SK-N-MC (cell line): Measurements from ENCODE around the gene CRB1.
A peak's percentile ranks its signal among the peaks of the same experiment; 100 is the strongest.

Experiments
- DNase-seq: peaks from one replicate; pipeline ENCODE4 v3.0.0-alpha.2; 2011; ENCODE audit warnings: low read depth, low spot score
- H3K27ac ChIP-seq: fragments of 200-600 bp; sonication (generic); 2 replicates; pipeline ENCODE4 v1.5.1; 2016; ENCODE audit warnings: mixed run types
- H3K36me3 ChIP-seq: fragments of 200-600 bp; sonication (generic); 2 replicates; pipeline ENCODE4 v1.6.1; 2017; ENCODE audit warnings: antibody characterized with exemption, low read length, mixed read lengths; ENCODE audit not compliant: insufficient read depth
- H3K4me3 ChIP-seq: fragments of 200-600 bp; sonication (generic); 2 replicates; pipeline ENCODE4 v1.5.1; 2016
- H3K9ac ChIP-seq: fragments of 200-600 bp; sonication (generic); 2 replicates; pipeline ENCODE4 v1.8.0; 2017; ENCODE audit warnings: mixed run types, mixed read lengths; ENCODE audit not compliant: insufficient read length
- H3K9me3 ChIP-seq: fragments of 200-600 bp; sonication (generic); 2 replicates; pipeline ENCODE4 v1.6.1; 2017; ENCODE audit warnings: low read depth, mild to moderate bottlenecking, antibody characterized with exemption, low read length, moderate library complexity, mixed read lengths
- EZH2 ChIP-seq: fragments of 200-600 bp; sonication (generic); IDR thresholded peaks from one replicate; pipeline ENCODE4 v1.6.1; 2017; ENCODE audit warnings: antibody characterized with exemption
- FOXP2 ChIP-seq: optimal IDR thresholded peaks from 2 replicates; pipeline ENCODE3; 2011; ENCODE audit warnings: mild to moderate bottlenecking, moderate library complexity; ENCODE audit not compliant: insufficient read depth; ENCODE audit errors: extremely low read length, control extremely low read depth
- POLR2AphosphoS5 ChIP-seq: IDR thresholded peaks from 2 replicates; pipeline ENCODE4 v1.6.1; 2012; ENCODE audit warnings: mild to moderate bottlenecking, low read depth, low read length, borderline replicate concordance

Gene CRB1

GRCh38 chr1:197343663-197344273, 75.7 kb downstream of the CRB1 start:
- Histone ChIP-seq H3K9me3 (no peaks in the 10 kb centered on the region), H3K27ac (no peak overlapping the region), H3K9ac (no peak overlapping the region), H3K36me3 (no peaks in the 10 kb centered on the region), H3K4me3 (no peak overlapping the region)
- no peak for DNase-seq
- no peak for TF ChIP-seq FOXP2
- no peak for TF ChIP-seq POLR2AphosphoS5
- no peak for TF ChIP-seq EZH2

- no peak for DNase-seq
- TF ChIP-seq POLR2AphosphoS5: no peak
- no peak for TF ChIP-seq FOXP2
- no peak for TF ChIP-seq EZH2
- H3K27ac ChIP-seq: no peak overlapping the region
- no peak overlapping the region for H3K9ac ChIP-seq
- no peaks in the 10 kb centered on the region for H3K36me3 ChIP-seq
- H3K9me3 ChIP-seq: no peaks in the 10 kb centered on the region
- no peak overlapping the region for H3K4me3 ChIP-seq
These were observed 83.9 kb downstream of the CRB1 start for GRCh38 chr1:197351821-197352440.

- Histone ChIP-seq H3K36me3 (no peaks in the 10 kb centered on the region), H3K9ac (no peak overlapping the region), H3K27ac (no peak overlapping the region), H3K9me3 (no peaks in the 10 kb centered on the region), H3K4me3 (no peak overlapping the region)
- TF ChIP-seq EZH2 (no peak), POLR2AphosphoS5 (no peak), FOXP2 (no peak)
- no peak for DNase-seq
These were observed 87.4 kb downstream of the CRB1 start for GRCh38 chr1:197355248-197355995.

GRCh38 chr1:197356723-197357533, 88.9 kb downstream of the CRB1 start:
- H3K27ac ChIP-seq: no peak overlapping the region
- no peaks in the 10 kb centered on the region for H3K36me3 ChIP-seq
- TF ChIP-seq FOXP2 (no peak), EZH2 (no peak), POLR2AphosphoS5 (no peak)
- no peak overlapping the region for H3K4me3 ChIP-seq
- H3K9ac ChIP-seq: no peak overlapping the region
- H3K9me3 ChIP-seq: no peaks in the 10 kb centered on the region
- DNase-seq: peak; percentile 24

- no peak overlapping the region for H3K9ac ChIP-seq
- no peak overlapping the region for H3K4me3 ChIP-seq
- H3K36me3 ChIP-seq: no peaks in the 10 kb centered on the region
- no peak for DNase-seq
- no peak overlapping the region for H3K27ac ChIP-seq
- no peaks in the 10 kb centered on the region for H3K9me3 ChIP-seq
- TF ChIP-seq FOXP2 (no peak), EZH2 (no peak), POLR2AphosphoS5 (no peak)
These were observed 90.9 kb downstream of the CRB1 start for GRCh38 chr1:197358959-197359358.

- H3K9ac ChIP-seq: no peak overlapping the region
- no peak for TF ChIP-seq EZH2
- TF ChIP-seq FOXP2: no peak
- TF ChIP-seq POLR2AphosphoS5: no peak
- no peak overlapping the region for H3K27ac ChIP-seq
- no peaks in the 10 kb centered on the region for H3K9me3 ChIP-seq
- no peak for DNase-seq
- no peaks in the 10 kb centered on the region for H3K36me3 ChIP-seq
- no peak overlapping the region for H3K4me3 ChIP-seq
These were observed 92.0 kb downstream of the CRB1 start for GRCh38 chr1:197360068-197360467.

GRCh38 chr1:197362871-197363270, 94.8 kb downstream of the CRB1 start:
- Histone ChIP-seq H3K4me3 (no peak overlapping the region), H3K9ac (no peak overlapping the region), H3K27ac (no peak overlapping the region), H3K9me3 (no peaks in the 10 kb centered on the region), H3K36me3 (no peaks in the 10 kb centered on the region)
- TF ChIP-seq FOXP2: no peak
- TF ChIP-seq POLR2AphosphoS5: no peak
- no peak for TF ChIP-seq EZH2
- DNase-seq: no peak

- no peak overlapping the region for H3K4me3 ChIP-seq
- no peaks in the 10 kb centered on the region for H3K9me3 ChIP-seq
- TF ChIP-seq FOXP2 (no peak), POLR2AphosphoS5 (no peak)
- no peaks in the 10 kb centered on the region for H3K36me3 ChIP-seq
- no peak for DNase-seq
- H3K27ac ChIP-seq: no peak overlapping the region
- H3K9ac ChIP-seq: no peak overlapping the region
These were observed 95.8 kb downstream of the CRB1 start for GRCh38 chr1:197363855-197364254.
